Keratinocyte (primary cell): Measurements from ENCODE around the gene PXYLP1.

Experiments
- CTCF ChIP-seq, 3 experiments: IDR thresholded peaks in 1 of 3; conservative IDR thresholded peaks in 1 of 3; optimal IDR thresholded peaks in 1 of 3; 2 replicates in 2 of 3; 3 replicates in 1 of 3; pipeline versions ENCODE3 to v1.5.1; 2011; ENCODE audit warnings: low read length in 3 of 3, mild to moderate bottlenecking in 3 of 3, moderate library complexity in 2 of 3, control low read depth in 1 of 3, inconsistent platforms in 1 of 3; ENCODE audit not compliant: insufficient read depth in 2 of 3; ENCODE audit errors: extremely low read depth in 1 of 3
- EZH2 ChIP-seq: IDR thresholded peaks from one replicate; pipeline ENCODE4 v1.6.1; 2012; ENCODE audit warnings: inconsistent platforms, mild to moderate bottlenecking, low read length, moderate library complexity

- TF ChIP-seq CTCF (optimal IDR thresholded peaks at IDR 0.05 in 1 of 3, IDR thresholded peaks at IDR 0.05 in 1 of 3, conservative IDR thresholded peaks at IDR 0.05 in 1 of 3; ENCODE audit: extremely low read depth in 1 of 3, insufficient read depth in 2 of 3, low read length in 3 of 3) (no peak), EZH2 (no peak)
Measured at GRCh38 chr3:141249041-141249440, 17.4 kb downstream of the PXYLP1 start.
